Activated CD4-positive, alpha-beta memory T cell treated with anti-CD3 and anti-CD28 coated beads for 36 hours (primary cell): Measurements from ENCODE around the gene TMEM41B. TPM values are rescaled to one million over a fixed set of nuclear protein-coding genes. Genes with fewer than 3 reads are reported as not detected.
"Not testable (repeated sequence)": the region's sequence is repeated elsewhere in the genome, so short reads cannot be mapped to it uniquely, and the experiment has no call there.

ENCODE experiments used
- CTCF ChIA-PET: fragments of 350-600 bp; sonication (Branson Sonifier 250); formaldehyde crosslinking; loops from one replicate; lab custom pipeline; 2021; ENCODE audit warnings: antibody characterized with exemption, inconsistent platforms; lab: Charles Lee
- POLR2A ChIA-PET: fragments of 350-600 bp; sonication (Branson Sonifier 250); formaldehyde crosslinking; loops from one replicate; lab custom pipeline; 2021; ENCODE audit warnings: antibody characterized with exemption; lab: Charles Lee
- DNase-seq: peaks from one replicate; pipeline ENCODE4 v3.0.0-alpha.2; 2020
- H3K27ac Mint-ChIP-seq: one replicate; pipeline ENCODE4 v1.8.0; 2021; ENCODE audit warnings: mixed read lengths
- H3K27me3 Mint-ChIP-seq: one replicate; pipeline ENCODE4 v1.8.0; 2021; ENCODE audit warnings: mixed read lengths
- H3K36me3 Mint-ChIP-seq: one replicate; pipeline ENCODE4 v1.8.0; 2021; ENCODE audit warnings: mixed read lengths
- H3K4me1 Mint-ChIP-seq: one replicate; pipeline ENCODE4 v1.8.0; 2021; ENCODE audit warnings: low read depth, mixed read lengths
- H3K4me3 Mint-ChIP-seq: one replicate; pipeline ENCODE4 v1.8.0; 2021; ENCODE audit warnings: mild to moderate bottlenecking, mixed read lengths
- H3K9me3 Mint-ChIP-seq: one replicate; pipeline ENCODE4 v1.8.0; 2021; ENCODE audit warnings: mixed read lengths
- intact Hi-C: fragments of 100-400 bp; cut with micrococcal nuclease; formaldehyde crosslinking; loops from one replicate; pipeline ENCODE4 v1.15.1; 2023
- total RNA-seq, 2 experiments: library from RNA; stranded (reverse); gene quantifications; one replicate each; pipeline ENCODE4 v1.2.3, GENCODE V29; 2021

Gene TMEM41B
- total RNA-seq, 2 experiments from 2014 or later, result 33.6 to 36.1 TPM

DNA sequence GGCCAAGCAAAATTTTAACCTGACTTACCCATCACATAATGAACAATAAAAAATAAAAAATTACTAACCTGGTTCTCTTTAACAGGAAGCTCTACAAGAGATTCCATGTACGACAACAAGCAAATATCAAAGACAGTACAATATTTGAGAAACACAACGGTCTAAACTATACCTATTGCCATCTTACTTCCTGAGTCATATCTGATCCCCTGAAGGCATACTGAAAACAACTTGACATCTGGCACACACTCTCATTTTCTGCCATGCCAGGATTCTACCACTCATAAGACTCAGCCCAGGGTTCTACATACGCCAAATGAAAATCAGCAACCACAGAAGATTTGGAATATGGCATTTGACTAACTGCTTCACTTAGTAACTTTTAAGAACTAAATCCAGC is 63.1 kb downstream of the TMEM41B start:
- H3K9me3 Mint-ChIP-seq, result no peaks in the 10 kb centered on the region
- CTCF ChIA-PET, result interaction anchor here (1.2 kb wide), 1 partner anchor 9 kb away, joined by 7 read pairs; no protein-coding TSS in a partner anchor
- no peaks in the 10 kb centered on the region for H3K27me3 Mint-ChIP-seq
- peak overlapping the region; percentile 35 for H3K27ac Mint-ChIP-seq
- DNase-seq, result peak; percentile 37
- intact Hi-C loops, result loop anchor here (1.0 kb wide), 1 partner anchor 209 kb away; no protein-coding TSS in a partner anchor
- peaks cover 7% of the 10 kb centered on the region for H3K36me3 Mint-ChIP-seq
- H3K4me1 Mint-ChIP-seq, result peaks cover 48% of the 10 kb centered on the region
- POLR2A ChIA-PET, result interaction anchor here (0.6 to 2.5 kb wide), 3 partner anchors 9 to 41 kb away, joined by 3 to 5 read pairs (median 5); partner anchors contain the start of gene DENND5A
- no peak overlapping the region for H3K4me3 Mint-ChIP-seq

DNA sequence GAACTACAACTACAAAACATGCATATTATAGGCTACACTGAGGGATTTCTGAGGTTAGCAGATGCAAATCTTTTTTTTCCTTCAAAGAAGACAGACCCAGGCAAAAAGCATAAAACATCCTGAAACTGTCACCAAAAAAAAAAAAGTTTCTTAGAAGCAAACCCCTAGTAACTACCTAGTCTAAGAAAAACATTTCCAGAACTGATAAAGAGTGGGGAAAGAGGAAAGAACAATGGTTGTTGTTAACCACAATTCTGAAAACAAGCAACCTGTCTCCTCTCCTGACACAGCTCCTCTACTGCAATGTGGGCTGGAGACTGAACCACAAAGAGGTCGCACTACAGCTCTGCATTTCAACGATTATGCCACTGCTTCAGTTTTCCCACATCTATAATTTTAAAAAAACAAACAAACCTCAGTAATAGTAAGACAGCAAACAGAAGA is 64.2 kb downstream of the TMEM41B start:
- Mint-ChIP-seq H3K27me3 (no peaks in the 10 kb centered on the region), H3K4me1 (peaks cover 51% of the 10 kb centered on the region), H3K27ac (peak overlapping the region; percentile 67), H3K4me3 (peak overlapping the region; percentile 15), H3K36me3 (peaks cover 6% of the 10 kb centered on the region), H3K9me3 (no peaks in the 10 kb centered on the region)
- DNase-seq, result peak; percentile 55
- ChIA-PET POLR2A (interaction anchor here (0.6 to 2.5 kb wide), 5 partner anchors 15 to 131 kb away, joined by 3 to 10 read pairs (median 5); partner anchors contain the start of gene DENND5A), CTCF (interaction anchor here (0.9 to 1.2 kb wide), 4 partner anchors 8 to 529 kb away, joined by 3 to 7 read pairs (median 4); partner anchors contain the start of gene DENND5A)
- intact Hi-C loops, result loop anchor here (1.0 kb wide), 2 partner anchors 14 to 41 kb away; no protein-coding TSS in a partner anchor

DNA sequence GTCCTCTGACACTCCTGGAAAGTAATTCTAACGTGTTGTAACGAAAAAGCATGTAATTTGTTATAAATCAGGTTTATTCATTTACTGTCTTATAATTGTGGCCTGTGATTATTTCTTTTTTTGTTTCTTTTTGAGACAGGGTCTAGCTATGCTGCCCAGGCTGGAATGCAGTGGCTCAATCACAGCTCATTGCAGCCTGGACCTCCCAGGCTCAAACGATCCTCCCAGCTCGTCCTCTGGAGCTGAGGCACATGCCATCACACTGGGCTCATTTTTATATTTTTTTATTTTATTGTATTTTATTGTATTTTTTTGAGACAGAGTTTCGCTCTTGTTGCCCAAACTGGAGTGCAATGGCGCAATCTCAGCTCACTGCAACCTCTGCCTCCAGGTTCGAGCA is 65.1 kb downstream of the TMEM41B start:
- H3K27ac Mint-ChIP-seq, result no peak overlapping the region
- no peaks in the 10 kb centered on the region for H3K9me3 Mint-ChIP-seq
- peaks cover 4% of the 10 kb centered on the region for H3K36me3 Mint-ChIP-seq
- DNase-seq, result no peak
- peaks cover 51% of the 10 kb centered on the region for H3K4me1 Mint-ChIP-seq
- ChIA-PET CTCF (interaction anchor here (1.2 kb wide), 1 partner anchor 243 kb away, joined by 3 read pairs; no protein-coding TSS in a partner anchor), POLR2A (interaction anchor here (1.8 to 2.5 kb wide), 2 partner anchors 16 to 39 kb away, joined by 5 to 10 read pairs; partner anchors contain the start of gene DENND5A)
- no peak overlapping the region for H3K4me3 Mint-ChIP-seq
- intact Hi-C loops, result no loop called here
- no peaks in the 10 kb centered on the region for H3K27me3 Mint-ChIP-seq

DNA sequence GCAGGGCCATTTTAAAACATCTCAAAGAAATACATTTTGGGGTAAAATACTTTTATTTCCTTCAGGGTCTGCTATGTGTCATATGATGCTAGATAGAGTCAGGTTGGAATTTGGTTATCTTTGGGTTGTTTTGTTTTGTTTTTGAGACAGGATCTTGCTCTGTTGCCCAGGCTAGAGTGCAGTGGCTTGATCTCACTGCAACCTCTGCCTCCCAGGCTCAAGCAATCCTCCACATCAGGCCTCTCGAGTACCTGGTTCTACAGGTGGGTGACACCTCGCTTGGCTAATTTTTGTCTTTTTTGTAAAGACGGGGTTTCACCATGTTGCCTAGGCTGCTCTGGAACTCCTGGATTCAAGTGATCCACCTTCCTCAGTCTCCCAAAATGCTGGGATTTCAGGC is 66.5 kb downstream of the TMEM41B start:
- DNase-seq, result no peak
- intact Hi-C loops, result no loop called here
- no peaks in the 10 kb centered on the region for H3K27me3 Mint-ChIP-seq
- peaks cover 46% of the 10 kb centered on the region for H3K4me1 Mint-ChIP-seq
- H3K9me3 Mint-ChIP-seq, result no peaks in the 10 kb centered on the region
- no peak overlapping the region for H3K4me3 Mint-ChIP-seq
- CTCF ChIA-PET, result no interaction called here
- peaks cover 4% of the 10 kb centered on the region for H3K36me3 Mint-ChIP-seq
- no peak overlapping the region for H3K27ac Mint-ChIP-seq
- POLR2A ChIA-PET, result no interaction called here

DNA sequence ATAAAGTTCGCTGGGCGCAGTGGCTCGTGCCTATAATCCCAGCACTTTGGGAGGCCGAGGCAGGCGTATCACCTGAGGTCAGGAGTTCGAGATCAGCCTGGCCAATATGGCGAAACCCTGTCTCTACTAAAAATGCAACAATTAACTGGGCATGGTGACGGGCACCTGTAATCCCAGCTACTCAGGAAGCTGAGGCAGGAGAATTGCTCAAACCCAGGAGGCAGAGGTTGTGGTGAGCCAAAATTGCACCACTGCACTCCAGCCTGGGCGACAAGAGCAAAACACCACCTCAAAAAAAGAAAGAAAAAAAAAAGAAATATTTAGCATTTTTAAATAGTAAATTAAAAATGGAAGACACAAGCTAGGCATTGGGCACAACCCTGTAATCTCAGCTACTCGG is 78.2 kb downstream of the TMEM41B start:
- POLR2A ChIA-PET, H3K4me3 Mint-ChIP-seq, H3K36me3 Mint-ChIP-seq, intact Hi-C loops, DNase-seq, H3K9me3 Mint-ChIP-seq, H3K27me3 Mint-ChIP-seq, H3K27ac Mint-ChIP-seq: not testable (repeated sequence)
- CTCF ChIA-PET, result interaction anchor here (0.6 kb wide), 1 partner anchor 13 kb away, joined by 3 read pairs; no protein-coding TSS in a partner anchor
- peaks cover 25% of the 10 kb centered on the region for H3K4me1 Mint-ChIP-seq

DNA sequence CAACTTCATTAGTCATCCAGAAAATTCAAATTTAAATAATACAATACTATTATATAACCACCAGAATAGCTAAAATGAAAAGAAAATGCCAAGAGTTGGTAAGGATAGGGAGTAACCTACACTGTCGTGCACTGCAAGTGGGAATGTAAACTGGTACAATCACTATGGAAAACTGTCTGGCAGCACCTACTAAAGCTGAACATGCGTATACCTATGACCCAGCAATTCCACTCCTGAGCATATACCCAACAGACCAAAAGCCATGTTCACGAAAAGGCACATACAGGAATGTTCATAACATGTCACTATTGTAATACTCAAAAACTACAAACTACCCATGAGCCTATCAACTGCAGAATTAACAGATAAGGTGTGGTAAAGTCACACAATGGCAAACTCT is 81.9 kb downstream of the TMEM41B start:
- peaks cover 33% of the 10 kb centered on the region for H3K4me1 Mint-ChIP-seq
- H3K9me3 Mint-ChIP-seq, result no peaks in the 10 kb centered on the region
- CTCF ChIA-PET, result interaction anchor here (0.6 kb wide), 1 partner anchor 29 kb away, joined by 3 read pairs; no protein-coding TSS in a partner anchor
- POLR2A ChIA-PET, result no interaction called here
- no peak for DNase-seq
- no peaks in the 10 kb centered on the region for H3K27me3 Mint-ChIP-seq
- H3K36me3 Mint-ChIP-seq, result no peaks in the 10 kb centered on the region
- no peak overlapping the region for H3K4me3 Mint-ChIP-seq
- intact Hi-C loops, result no loop called here
- H3K27ac Mint-ChIP-seq, result no peak overlapping the region

DNA sequence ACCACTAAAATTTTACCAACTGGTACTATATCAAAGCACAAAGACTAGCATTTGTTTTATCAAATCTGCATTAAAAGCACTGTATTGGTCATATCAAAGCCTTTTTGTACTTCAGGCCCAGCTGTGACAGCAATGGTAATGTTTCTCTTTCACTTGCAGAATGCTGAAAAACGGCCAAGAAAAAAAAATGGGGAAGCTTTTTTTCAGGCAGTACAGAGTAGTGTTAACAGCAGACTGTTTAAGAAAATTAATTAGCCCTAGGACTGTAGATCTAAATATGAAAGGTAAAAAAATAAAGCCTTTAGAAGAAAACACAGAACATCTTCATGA is 82.6 kb downstream of the TMEM41B start:
- Mint-ChIP-seq H3K4me1 (peaks cover 33% of the 10 kb centered on the region), H3K4me3 (peak overlapping the region; percentile 30), H3K27me3 (no peaks in the 10 kb centered on the region), H3K9me3 (no peaks in the 10 kb centered on the region), H3K36me3 (no peaks in the 10 kb centered on the region), H3K27ac (no peak overlapping the region)
- no peak for DNase-seq
- CTCF ChIA-PET, result interaction anchor here (0.6 to 0.7 kb wide), 2 partner anchors 28 to 275 kb away, joined by 3 read pairs; no protein-coding TSS in a partner anchor
- intact Hi-C loops, result no loop called here
- POLR2A ChIA-PET, result no interaction called here

Other genes with a start within 250 kb of the TMEM41B start
- gene SCUBE2, start 223.0 kb downstream of the TMEM41B start, total RNA-seq, result not detected
- 10 to 100 TPM; 41.3 to 41.9 TPM for gene DENND5A, start 49.2 kb downstream of the TMEM41B start, total RNA-seq
- gene IPO7, start 70.1 kb upstream of the TMEM41B start, total RNA-seq, result 100 to 1,000 TPM; 161 to 172 TPM
- gene ZNF143, start 146.4 kb upstream of the TMEM41B start, total RNA-seq, result 10 to 100 TPM; 45.4 to 48.2 TPM